H1 (cell line): ENCODE results near the gene SEMA3C. TPM values are rescaled to one million over a fixed set of nuclear protein-coding genes. Genes with fewer than 3 reads are reported as not detected.

ENCODE experiments used
- CTCF ChIA-PET: fragments of 300-600 bp; sonication (Branson Sonifier 250); formaldehyde crosslinking; loops from one replicate; lab custom pipeline; 2021; ENCODE audit not compliant: partially characterized antibody; lab: Charles Lee
- POLR2A ChIA-PET: fragments of 300-600 bp; sonication (Branson Sonifier 250); formaldehyde crosslinking; loops from one replicate; lab custom pipeline; 2021; ENCODE audit warnings: inconsistent platforms; ENCODE audit not compliant: partially characterized antibody; lab: Charles Lee
- DNase-seq, 2 experiments: peaks; one replicate each; pipeline versions ENCODE4 v3.0.0 to v3.0.0-alpha.2; 2010 to 2022; ENCODE audit warnings: low spot score in 2 of 2, low read depth in 1 of 2, mixed read lengths in 1 of 2
- FAIRE-seq: peaks from 2 replicates; lab custom pipeline; 2011; peaks lifted over from hg19 to GRCh38; lab: Jason Lieb, UNC
- H2AFZ ChIP-seq: 2 replicates; pipeline ENCODE4 v1.8.1; 2012; ENCODE audit warnings: low read length, inconsistent platforms
- H2AK5ac ChIP-seq: 2 replicates; pipeline ENCODE4 v1.6.1; 2013; ENCODE audit warnings: low read depth, low read length
- H2BK120ac ChIP-seq: replicated peaks from 2 replicates; pipeline ENCODE3; 2013; ENCODE audit warnings: low read depth, low read length, inconsistent platforms
- H2BK12ac ChIP-seq: 2 replicates; pipeline ENCODE4 v1.6.1; 2013; ENCODE audit warnings: low read depth, low read length
- H2BK15ac ChIP-seq: 2 replicates; pipeline ENCODE4 v1.6.1; 2013; ENCODE audit warnings: low read length
- H2BK20ac ChIP-seq: 2 replicates; pipeline ENCODE4 v1.6.1; 2013; ENCODE audit warnings: low read length
- H2BK5ac ChIP-seq: 2 replicates; pipeline ENCODE4 v1.6.1; 2013; ENCODE audit warnings: low read depth, low read length
- H3K14ac ChIP-seq: 2 replicates; pipeline ENCODE4 v1.6.1; 2013; ENCODE audit warnings: inconsistent platforms; ENCODE audit not compliant: insufficient read length
- H3K18ac ChIP-seq: 2 replicates; pipeline ENCODE4 v1.6.1; 2013; ENCODE audit warnings: low read length; ENCODE audit errors: extremely low read depth
- H3K23ac ChIP-seq: 2 replicates; pipeline ENCODE4 v1.6.1; 2013; ENCODE audit warnings: inconsistent platforms; ENCODE audit not compliant: insufficient read length
- H3K23me2 ChIP-seq: 2 replicates; pipeline ENCODE4 v1.6.1; 2013; ENCODE audit warnings: low read depth, low read length
- H3K27ac ChIP-seq: 2 replicates; pipeline ENCODE4 v1.6.1; 2011; ENCODE audit warnings: low read depth, low read length, inconsistent platforms
- H3K27me3 ChIP-seq, 4 experiments: replicated peaks in 1 of 4; 1 replicate in 1 of 4; 2 replicates in 3 of 4; pipeline versions ENCODE4 v1.6.1 to v1.8.1; 2011 to 2013; ENCODE audit warnings: low read length in 3 of 4, mild to moderate bottlenecking in 3 of 4, inconsistent platforms in 2 of 4, mixed read lengths in 2 of 4, moderate library complexity in 1 of 4; ENCODE audit not compliant: control insufficient read depth in 3 of 4, insufficient read depth in 3 of 4; ENCODE audit errors: extremely low read depth in 1 of 4
- H3K36me3 ChIP-seq, 4 experiments: 2 replicates each; pipeline versions ENCODE4 v1.6.1 to v1.8.1; 2011 to 2013; ENCODE audit warnings: mild to moderate bottlenecking in 4 of 4, low read length in 3 of 4, moderate library complexity in 2 of 4, control low read depth in 1 of 4, inconsistent platforms in 1 of 4; ENCODE audit not compliant: insufficient read depth in 4 of 4, control insufficient read depth in 2 of 4
- H3K4ac ChIP-seq: replicated peaks from 2 replicates; pipeline ENCODE3; 2013; ENCODE audit warnings: low read length, low read depth, mixed read lengths, inconsistent platforms; ENCODE audit not compliant: insufficient read length
- H3K4me1 ChIP-seq, 4 experiments: replicated peaks in 1 of 4; 1 replicate in 1 of 4; 2 replicates in 3 of 4; pipeline versions ENCODE4 v1.6.1 to v1.8.1; 2011 to 2013; ENCODE audit warnings: low read length in 3 of 4, inconsistent platforms in 2 of 4, mixed read lengths in 1 of 4; ENCODE audit not compliant: insufficient read depth in 4 of 4, control insufficient read depth in 3 of 4
- H3K4me2 ChIP-seq, 2 experiments: 2 replicates each; pipeline versions ENCODE4 v1.6.1 to v1.8.1; 2011 to 2013; ENCODE audit warnings: low read depth in 2 of 2, low read length in 2 of 2, control low read depth in 1 of 2, inconsistent platforms in 1 of 2, mild to moderate bottlenecking in 1 of 2; ENCODE audit not compliant: insufficient read depth in 1 of 2
- H3K4me3 ChIP-seq, 4 experiments: fragments of 200-600, 300-600 bp in 1 of 4; sonication (generic), shearing (Covaris generic), sonication (Bioruptor Twin) in 1 of 4; 2 replicates each; pipeline versions ENCODE4 v1.5.1 to v1.8.1; 2011 to 2016; ENCODE audit warnings: low read length in 4 of 4, low read depth in 3 of 4, control low read depth in 2 of 4, inconsistent platforms in 2 of 4, mild to moderate bottlenecking in 2 of 4, mixed read lengths in 1 of 4, moderate library complexity in 1 of 4; ENCODE audit not compliant: insufficient read depth in 2 of 4; ENCODE audit errors: extremely low read depth in 1 of 4
- H3K56ac ChIP-seq: replicated peaks from 2 replicates; pipeline ENCODE3; 2013; ENCODE audit warnings: low read depth, mild to moderate bottlenecking, mixed read lengths, low read length, inconsistent platforms; ENCODE audit not compliant: insufficient read length
- H3K79me1 ChIP-seq: 2 replicates; pipeline ENCODE4 v1.6.1; 2013; ENCODE audit warnings: low read depth, low read length, control low read depth
- H3K79me2 ChIP-seq, 2 experiments: 2 replicates each; pipeline versions ENCODE4 v1.6.1 to v1.8.1; 2012 to 2013; ENCODE audit warnings: low read length in 2 of 2, mild to moderate bottlenecking in 2 of 2, inconsistent platforms in 1 of 2; ENCODE audit not compliant: insufficient read depth in 2 of 2, control insufficient read depth in 1 of 2
- H3K9ac ChIP-seq, 4 experiments: replicated peaks in 1 of 4; 1 replicate in 1 of 4; 2 replicates in 3 of 4; pipeline versions ENCODE4 v1.6.1 to v1.8.1; 2011 to 2013; ENCODE audit warnings: low read depth in 3 of 4, low read length in 3 of 4, control low read depth in 2 of 4, mild to moderate bottlenecking in 2 of 4, moderate library complexity in 2 of 4, inconsistent platforms in 1 of 4; ENCODE audit errors: extremely low read depth in 1 of 4
- H3K9me3 ChIP-seq, 2 experiments: 2 replicates each; pipeline versions ENCODE4 v1.6.1 to v1.8.1; 2012 to 2013; ENCODE audit warnings: mild to moderate bottlenecking in 2 of 2, moderate library complexity in 2 of 2, control low read depth in 1 of 2, inconsistent platforms in 1 of 2, low read depth in 1 of 2, low read length in 1 of 2, mixed read lengths in 1 of 2; ENCODE audit not compliant: insufficient read depth in 2 of 2
- H4K20me1 ChIP-seq, 2 experiments: replicated peaks in 1 of 2; 2 replicates each; pipeline versions ENCODE3 to v1.8.1; 2011 to 2013; ENCODE audit warnings: inconsistent platforms in 2 of 2, low read length in 2 of 2, mild to moderate bottlenecking in 1 of 2; ENCODE audit not compliant: insufficient read depth in 2 of 2, control insufficient read depth in 1 of 2
- H4K5ac ChIP-seq: 2 replicates; pipeline ENCODE4 v1.6.1; 2013; ENCODE audit warnings: low read length, low read depth, mixed read lengths, inconsistent platforms; ENCODE audit not compliant: insufficient read length
- H4K8ac ChIP-seq: 2 replicates; pipeline ENCODE4 v1.8.0; 2013; ENCODE audit warnings: mild to moderate bottlenecking, moderate library complexity, low read length, inconsistent platforms; ENCODE audit not compliant: insufficient read depth; ENCODE audit errors: extremely low read depth
- H4K91ac ChIP-seq: replicated peaks from 2 replicates; pipeline ENCODE3; 2013; ENCODE audit warnings: low read length, mixed read lengths, inconsistent platforms; ENCODE audit not compliant: insufficient read length
- BCL11A ChIP-seq, 2 experiments: IDR thresholded peaks; one replicate each; pipeline ENCODE4 v1.6.1; 2011; ENCODE audit warnings: low read depth in 2 of 2, low read length in 2 of 2, mild to moderate bottlenecking in 2 of 2
- EGR1 ChIP-seq: IDR thresholded peaks from 2 replicates; pipeline ENCODE4 v1.6.1; 2011; ENCODE audit warnings: low read depth, low read length, borderline replicate concordance
- GTF2F1 ChIP-seq: IDR thresholded peaks from 2 replicates; pipeline ENCODE4 v1.6.1; 2012; ENCODE audit warnings: low read depth, low read length, improper control_type of control experiment, borderline replicate concordance
- JUND ChIP-seq: IDR thresholded peaks from 2 replicates; pipeline ENCODE4 v1.6.1; 2011; ENCODE audit warnings: mild to moderate bottlenecking, improper control_type of control experiment, low read length
- MAFK ChIP-seq: IDR thresholded peaks from 2 replicates; pipeline ENCODE4 v1.6.1; 2012; ENCODE audit warnings: low read depth, mild to moderate bottlenecking, improper control_type of control experiment, low read length
- NANOG ChIP-seq: IDR thresholded peaks from 2 replicates; pipeline ENCODE4 v1.6.1; 2011; ENCODE audit warnings: low read length, low read depth, mild to moderate bottlenecking, inconsistent platforms; ENCODE audit not compliant: insufficient read depth, poor library complexity, severe bottlenecking
- SIRT6 ChIP-seq: IDR thresholded peaks from one replicate; pipeline ENCODE4 v1.7.1; 2012; ENCODE audit warnings: low read length, inconsistent platforms
- TCF12 ChIP-seq: IDR thresholded peaks from 2 replicates; pipeline ENCODE4 v1.6.1; 2011; ENCODE audit warnings: low read depth, mild to moderate bottlenecking, low read length
- WGBS, 2 experiments: shearing (Covaris generic) in 1 of 2; methylation state at CpG; one replicate each; pipeline versions ENCODE4 v1.1.6 to v1.1.7; 2013 to 2015; ENCODE audit warnings: low lambda C conversion rate in 2 of 2, mixed read lengths in 2 of 2, inconsistent platforms in 1 of 2, low coverage in 1 of 2, missing lambda C conversion rate in 1 of 2; ENCODE audit not compliant: insufficient replicate concordance in 2 of 2, insufficient coverage in 1 of 2, insufficient read length in 1 of 2; ENCODE audit errors: extremely low coverage in 1 of 2, missing lambda C conversion rate in 1 of 2; 5-methylcytosine and 5-hydroxymethylcytosine counted together
- polyA plus RNA-seq, 7 experiments: library from polyadenylated mRNA; depleted of rRNA in 3 of 7; stranded (reverse) in 5 of 7; unstranded in 2 of 7; fragments of >200 nt in 5 of 7; fragments of 200-250 nt in 2 of 7; gene quantifications; 1 replicate in 5 of 7; 2 replicates in 1 of 7; 4 replicates in 1 of 7; pipeline versions ENCODE4 v1.2.1 to v1.2.3, GENCODE V29; 2011 to 2013; ENCODE audit warnings: missing spikeins in 2 of 7, mixed read lengths in 2 of 7
- total RNA-seq: library from RNA; stranded (reverse); fragmentation: NEBNext Ultra II Directional; extraction: Animal tissue kit (Norgen Biotek cat#: 25700); gene quantifications from 2 replicates; pipeline ENCODE4 v1.2.1, GENCODE V29; 2021

Gene SEMA3C
- total and polyA plus RNA-seq, 2 of the 8 experiments (the other 6 are each of a cell fraction or from before 2014, with no cell fraction given): 0.15 to 1.4 TPM

DNA sequence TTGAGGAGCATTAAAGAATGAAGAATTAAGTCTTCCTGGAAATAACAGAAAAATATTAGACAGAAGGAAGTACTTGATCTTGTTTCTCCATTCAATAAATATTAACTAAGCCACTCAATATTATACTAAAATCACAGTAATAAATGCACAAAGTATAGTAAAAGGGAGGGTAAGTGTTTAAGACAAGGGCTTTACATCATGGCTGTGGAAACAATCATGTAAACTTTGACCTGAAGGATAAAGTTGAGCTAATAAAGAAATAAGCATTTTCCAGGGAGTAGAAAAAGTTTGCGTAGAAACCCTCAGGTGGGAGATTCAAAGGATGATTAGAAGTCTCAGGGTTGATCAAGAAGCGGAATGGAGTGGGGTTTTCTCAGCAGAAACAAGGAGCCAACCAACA lies 78.2 kb downstream of the SEMA3C start:
- FAIRE-seq: no peak

More for the DNA sequence above, 78.2 kb downstream of the SEMA3C start:
- Histone ChIP-seq H4K20me1 (no peaks in the 10 kb centered on the region), H3K79me1 (no peaks in the 10 kb centered on the region), H3K4ac (no peak overlapping the region), H3K9ac (no peak overlapping the region), H3K27me3 (no peaks in the 10 kb centered on the region), H2BK12ac (no peak overlapping the region), H3K56ac (no peak overlapping the region), H3K4me2 (no peak overlapping the region), H2BK5ac (no peak overlapping the region), H3K14ac (no peak overlapping the region), H3K4me3 (no peak overlapping the region), H3K18ac (no peak overlapping the region), H3K36me3 (no peaks in the 10 kb centered on the region), H2AFZ (no peak overlapping the region), H3K23ac (no peak overlapping the region), H3K9me3 (no peaks in the 10 kb centered on the region), H4K8ac (no peak overlapping the region), H3K79me2 (no peaks in the 10 kb centered on the region), H2AK5ac (no peak overlapping the region), H2BK120ac (no peak overlapping the region), H2BK15ac (no peak overlapping the region), H3K27ac (no peak overlapping the region)
- ChIA-PET CTCF (no interaction called here), POLR2A (no interaction called here)
- no peak for DNase-seq
- 89% methylated on average over 2 of the region's 2 CpGs; no CpG with 5 or more reads in 1 of the 2 experiments for WGBS, 2 experiments
- TF ChIP-seq JUND: no peak
- no peak for TF ChIP-seq TCF12
- no peak for TF ChIP-seq GTF2F1
- no peak for TF ChIP-seq NANOG
- no peak for TF ChIP-seq MAFK
- TF ChIP-seq SIRT6: no peak
- TF ChIP-seq BCL11A (IDR thresholded peaks at IDR 0.05; ENCODE audit: low read depth in 2 of 2, low read length in 2 of 2): no peak
- TF ChIP-seq EGR1: no peak
- TF ChIP-seq, all 59 proteins: peak for 0
- Histone ChIP-seq H4K5ac (no peak overlapping the region), H4K91ac (no peak overlapping the region), H3K23me2 (no peaks in the 10 kb centered on the region), H2BK20ac (no peak overlapping the region), H3K4me1 (peaks cover 0 to 4% (median 1%) of the 10 kb centered on the region in 4 experiments; a peak in 2 of 7 replicates)
